ENCODE data around the gene COX7A2L.

Gene COX7A2L

GRCh38 chr2:42315844-42316470, 45.1 kb downstream of the COX7A2L start:
- DNase-seq = no peak

GRCh38 chr2:42314892-42315468, 46.0 kb downstream of the COX7A2L start:
- DNase-seq = no peak

GRCh38 chr2:42312106-42312505, 48.9 kb downstream of the COX7A2L start:
- no peak for DNase-seq

GRCh38 chr2:42310007-42310515, 51.0 kb downstream of the COX7A2L start:
- no peak for DNase-seq

GRCh38 chr2:42309366-42309765, 51.7 kb downstream of the COX7A2L start:
- no peak for DNase-seq

- no peak for DNase-seq
Observed at GRCh38 chr2:42307180-42307579, 53.8 kb downstream of the COX7A2L start.

GRCh38 chr2:42304059-42304713, 56.8 kb downstream of the COX7A2L start:
- no peak for DNase-seq

GRCh38 chr2:42303252-42303651, 57.8 kb downstream of the COX7A2L start:
- DNase-seq = no peak

GRCh38 chr2:42300527-42300926, 60.5 kb downstream of the COX7A2L start:
- no peak for DNase-seq

Measured in cortex of kidney (tissue), 1 donor.